ENCODE measurements around the gene CMYA5. TPM values are rescaled to one million over a fixed set of nuclear protein-coding genes. Genes with fewer than 3 reads are reported as not detected.

CMYA5 gene
- total and polyA plus RNA-seq, 2 of the 4 experiments (the other 2 are of a cell fraction): 0.39 to 0.90 TPM

DNA sequence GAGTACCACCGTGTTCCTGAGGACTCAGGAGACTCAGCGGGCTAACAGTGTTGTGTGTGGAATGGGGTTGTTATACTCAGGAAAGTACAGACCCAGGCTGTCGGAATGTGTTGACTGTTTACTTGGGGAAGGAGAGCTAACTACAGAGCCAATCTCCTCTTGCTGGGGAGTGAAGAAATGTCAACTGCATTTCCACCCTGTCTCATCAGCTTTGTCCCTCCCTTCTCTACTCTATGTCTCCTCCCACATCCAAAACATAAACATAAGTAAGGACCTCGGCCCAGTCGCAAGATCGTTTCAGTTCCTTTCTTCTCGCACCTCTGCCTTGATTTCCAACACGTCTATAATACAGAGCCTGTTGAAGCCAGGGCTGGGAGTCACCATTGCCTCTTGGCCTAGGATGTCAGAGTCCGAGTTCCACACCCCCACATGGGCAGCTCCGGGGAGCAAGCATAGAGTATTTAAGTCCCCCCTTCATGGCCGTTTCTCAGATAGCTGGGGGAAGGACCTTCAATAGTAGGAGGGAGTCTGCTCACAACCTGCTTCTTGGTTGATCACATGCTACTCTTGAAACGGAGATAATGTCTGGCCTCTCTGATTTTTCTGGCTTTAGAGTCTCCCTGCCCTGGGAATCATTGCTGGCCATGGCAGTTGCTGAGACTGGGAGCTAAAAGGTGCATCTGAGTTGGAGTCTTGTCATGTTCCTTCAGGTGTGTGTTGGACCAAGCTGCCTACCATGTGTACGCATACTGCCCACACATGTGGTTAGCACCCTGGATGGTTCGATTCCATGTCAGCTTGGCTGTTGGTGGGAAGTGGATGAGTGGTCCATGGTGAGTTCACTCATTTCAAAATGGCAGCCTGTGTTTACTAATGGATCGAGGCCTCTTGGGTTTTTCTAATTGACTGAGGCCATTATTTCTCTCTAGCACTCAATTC, 154.1 kb downstream of the CMYA5 start:
- Histone ChIP-seq H3K14ac (replicated peaks; ENCODE audit: low read depth, low read length) (no peak overlapping the region), H2AK9ac (replicated peaks; ENCODE audit: low read depth, low read length, poor library complexity) (no peak overlapping the region), H2BK20ac (ENCODE audit: low read depth, low read length) (no peak overlapping the region), H3K18ac (ENCODE audit: low read depth, low read length) (no peak overlapping the region), H3K27ac (ENCODE audit: insufficient read depth, low read length) (no peak overlapping the region), H3K4me2 (ENCODE audit: low read depth, low read length) (no peak overlapping the region), H3K23ac (ENCODE audit: low read depth, low read length) (no peak overlapping the region), H3K56ac (ENCODE audit: extremely low read depth, insufficient read depth, low read length) (no peak overlapping the region), H3K9me3 (ENCODE audit: control insufficient read depth, insufficient read depth, low read length) (no peaks in the 10 kb centered on the region), H4K20me1 (ENCODE audit: insufficient read depth, low read length) (peaks cover 3% of the 10 kb centered on the region; the same call in 1 of the 2 replicates), H3K9ac (ENCODE audit: low read depth, low read length) (no peak overlapping the region), H2BK15ac (ENCODE audit: low read depth, low read length) (no peak overlapping the region; the same call in 2 of the 3 replicates), H2AK5ac (ENCODE audit: low read depth, low read length) (peak overlapping the region; percentile 36; the same call in 1 of the 2 replicates), H3K4me3 (ENCODE audit: insufficient read depth, low read depth, low read length) (no peak overlapping the region), H2AFZ (replicated peaks; ENCODE audit: low read length, poor library complexity) (no peak overlapping the region), H4K91ac (ENCODE audit: insufficient read depth, low read depth, low read length) (no peak overlapping the region), H2BK120ac (ENCODE audit: low read depth, low read length) (no peak overlapping the region; the same call in 1 of the 2 replicates), H3K27me3 (ENCODE audit: control insufficient read depth, insufficient read depth, low read length) (peaks cover 3% of the 10 kb centered on the region; the same call in 1 of the 2 replicates), H3K79me1 (ENCODE audit: low read depth in 1 of 2, low read length in 2 of 2) (no peaks in the 10 kb centered on the region), H3K9me1 (ENCODE audit: insufficient read depth, low read length) (0 out of 2 replicates have a peak, but pooled peaks cover 2% of the 10 kb centered on the region), H3K4ac (ENCODE audit: low read depth, low read length) (peak overlapping the region; percentile 27; the same call in 1 of the 2 replicates), H3K4me1 (ENCODE audit: control insufficient read depth, insufficient read depth, low read length) (peaks cover 5% of the 10 kb centered on the region; the same call in 1 of the 2 replicates), H4K8ac (ENCODE audit: low read depth in 2 of 2, low read length in 2 of 2) (no peak overlapping the region), H3K36me3 (ENCODE audit: control insufficient read depth, insufficient read depth, low read length) (no peaks in the 10 kb centered on the region), H2BK5ac (ENCODE audit: low read depth, low read length, poor library complexity, severe bottlenecking) (no peak overlapping the region), H4K5ac (ENCODE audit: low read depth, low read length) (no peak overlapping the region)
- DNase-seq (no peak), ATAC-seq (ENCODE audit: low read depth) (no peak)
- dilution Hi-C loops (cut with HindIII; ENCODE audit: low sequenced_read_pairs, unreplicated experiment) (no loop called here), in situ Hi-C loops (cut with MboI; ENCODE audit: low sequenced_read_pairs) (no loop called here), intact Hi-C loops (cut with micrococcal nuclease) (no loop called here)
- ChIA-PET POLR2A (ENCODE audit: unreplicated experiment) (no interaction called here), CTCF (no interaction called here)
- no peak for TF ChIP-seq NFE2L2 (IDR thresholded peaks at IDR 0.05; ENCODE audit: low read depth, low read length)
- no peak for TF ChIP-seq MAFK (IDR thresholded peaks at IDR 0.05; ENCODE audit: low read depth, low read length)
- no peak for TF ChIP-seq CHD1 (IDR thresholded peaks at IDR 0.05; ENCODE audit: low read depth, low read length)
- TF ChIP-seq CEBPB (IDR thresholded peaks at IDR 0.05; ENCODE audit: low read depth, low read length): no peak
- TF ChIP-seq MAZ (IDR thresholded peaks at IDR 0.05; ENCODE audit: borderline replicate concordance, low read depth, low read length): no peak
- TF ChIP-seq, protein P1, sequence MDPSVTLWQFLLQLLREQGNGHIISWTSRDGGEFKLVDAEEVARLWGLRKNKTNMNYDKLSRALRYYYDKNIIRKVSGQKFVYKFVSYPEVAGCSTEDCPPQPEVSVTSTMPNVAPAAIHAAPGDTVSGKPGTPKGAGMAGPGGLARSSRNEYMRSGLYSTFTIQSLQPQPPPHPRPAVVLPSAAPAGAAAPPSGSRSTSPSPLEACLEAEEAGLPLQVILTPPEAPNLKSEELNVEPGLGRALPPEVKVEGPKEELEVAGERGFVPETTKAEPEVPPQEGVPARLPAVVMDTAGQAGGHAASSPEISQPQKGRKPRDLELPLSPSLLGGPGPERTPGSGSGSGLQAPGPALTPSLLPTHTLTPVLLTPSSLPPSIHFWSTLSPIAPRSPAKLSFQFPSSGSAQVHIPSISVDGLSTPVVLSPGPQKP (IDR thresholded peaks at IDR 0.05; ENCODE audit: borderline replicate concordance, low read depth, low read length): no peak
- no peak for TF ChIP-seq RAD21 (IDR thresholded peaks at IDR 0.05; ENCODE audit: low read length)
- no peak for TF ChIP-seq RFX5 (IDR thresholded peaks at IDR 0.05; ENCODE audit: low read depth, low read length)
- TF ChIP-seq BHLHE40 (IDR thresholded peaks at IDR 0.05; ENCODE audit: low read depth, low read length): no peak
- TF ChIP-seq POLR2A (IDR thresholded peaks at IDR 0.05; ENCODE audit: low read depth, low read length): no peak
- TF ChIP-seq, protein P2, sequence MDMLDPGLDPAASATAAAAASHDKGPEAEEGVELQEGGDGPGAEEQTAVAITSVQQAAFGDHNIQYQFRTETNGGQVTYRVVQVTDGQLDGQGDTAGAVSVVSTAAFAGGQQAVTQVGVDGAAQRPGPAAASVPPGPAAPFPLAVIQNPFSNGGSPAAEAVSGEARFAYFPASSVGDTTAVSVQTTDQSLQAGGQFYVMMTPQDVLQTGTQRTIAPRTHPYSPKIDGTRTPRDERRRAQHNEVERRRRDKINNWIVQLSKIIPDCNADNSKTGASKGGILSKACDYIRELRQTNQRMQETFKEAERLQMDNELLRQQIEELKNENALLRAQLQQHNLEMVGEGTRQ (IDR thresholded peaks at IDR 0.05; ENCODE audit: low read depth, low read length): no peak
- TF ChIP-seq RCOR1 (IDR thresholded peaks at IDR 0.05; ENCODE audit: insufficient replicate concordance, low read length): no peak
- no CpG with 5 or more reads among the region's 15 CpGs for WGBS, 2 experiments (ENCODE audit: extremely low coverage in 2 of 2, insufficient read length in 1 of 2)
- no TSS peak for BruUV-seq (replicated peaks)
